HepG2 (cell line): ENCODE measurements around the gene EXOC3L4.

Source experiments
- ATF3 ChIP-seq: sonication (generic); formaldehyde crosslinking; IDR thresholded peaks from 2 replicates; pipeline ENCODE4 v1.4.0; 2020; ENCODE audit warnings: missing genetic modification reagents
- CEBPB ChIP-seq: IDR thresholded peaks from 2 replicates; pipeline ENCODE4 v1.6.1; 2011; ENCODE audit warnings: low read depth, low read length, improper control_type of control experiment, borderline replicate concordance
- CTCF ChIP-seq: sonication (generic); formaldehyde crosslinking; IDR thresholded peaks from 2 replicates; pipeline ENCODE4 v1.5.0; 2020; ENCODE audit warnings: mild to moderate bottlenecking, missing genetic modification reagents, moderate library complexity
- GABPA ChIP-seq, 2 experiments: IDR thresholded peaks; 2 replicates each; pipeline ENCODE4 v1.6.1; 2011 to 2016; ENCODE audit warnings: low read depth in 2 of 2, low read length in 1 of 2, missing biosample characterization in 1 of 2, missing genetic modification characterization in 1 of 2
- KDM1A ChIP-seq: IDR thresholded peaks from 2 replicates; pipeline ENCODE4 v1.6.1; 2016; ENCODE audit warnings: missing compliant biosample characterization
- NFE2L2 ChIP-seq: fragments of 150-350 bp; IDR thresholded peaks from 2 replicates; pipeline ENCODE4 v1.6.1; 2014; ENCODE audit warnings: low read length
- POLR2A ChIP-seq, 2 experiments: IDR thresholded peaks; 2 replicates each; pipeline ENCODE4 v1.6.1; 2011; ENCODE audit warnings: low read depth in 2 of 2, low read length in 2 of 2, mild to moderate bottlenecking in 1 of 2, moderate library complexity in 1 of 2; ENCODE audit not compliant: insufficient read depth in 1 of 2
- XBP1 ChIP-seq: sonication (generic); formaldehyde crosslinking; IDR thresholded peaks from 2 replicates; pipeline ENCODE4 v1.5.0; 2020; ENCODE audit warnings: missing genetic modification reagents
- ZFP1 ChIP-seq: IDR thresholded peaks from 2 replicates; pipeline ENCODE4 v1.6.1; 2016
- ZNF337 ChIP-seq: sonication (generic); formaldehyde crosslinking; IDR thresholded peaks from 2 replicates; pipeline ENCODE4 v1.5.1; 2020; ENCODE audit warnings: missing genetic modification reagents, low read depth, mild to moderate bottlenecking, borderline replicate concordance
- ZSCAN29 ChIP-seq: sonication (generic); formaldehyde crosslinking; conservative IDR thresholded peaks from 2 replicates; pipeline ENCODE4 v1.4.0; 2020; ENCODE audit warnings: mild to moderate bottlenecking, missing genetic modification reagents

GRCh38 chr14:103110681-103111231, 16.2 kb downstream of the EXOC3L4 start:
- TF ChIP-seq NFE2L2 (no peak), GABPA (IDR thresholded peaks at IDR 0.05; ENCODE audit: low read depth, low read length) (no peak), GABPA (CRISPR knock-in tag; IDR thresholded peaks at IDR 0.05; ENCODE audit: low read depth) (no peak), ZSCAN29 (CRISPR knock-in tag) (no peak), CTCF (CRISPR knock-in tag) (no peak), CEBPB (no peak), POLR2A (IDR thresholded peaks at IDR 0.05; ENCODE audit: insufficient read depth in 1 of 2, low read depth in 2 of 2, low read length in 2 of 2) (0 out of 4 replicates have a peak, but pooled peaks of 1 of the 2 experiments have one; percentile 3), ZNF337 (CRISPR knock-in tag) (no peak), KDM1A (CRISPR knock-in tag) (no peak), ATF3 (CRISPR knock-in tag) (no peak), ZFP1 (no peak), XBP1 (CRISPR knock-in tag) (no peak)
